ENCODE results near the gene KCTD16. TPM values are rescaled to one million over a fixed set of nuclear protein-coding genes. Genes with fewer than 3 reads are reported as not detected.

The KCTD16 gene
- total RNA-seq, 2 experiments from 2014 or later: 0.04 TPM

DNA sequence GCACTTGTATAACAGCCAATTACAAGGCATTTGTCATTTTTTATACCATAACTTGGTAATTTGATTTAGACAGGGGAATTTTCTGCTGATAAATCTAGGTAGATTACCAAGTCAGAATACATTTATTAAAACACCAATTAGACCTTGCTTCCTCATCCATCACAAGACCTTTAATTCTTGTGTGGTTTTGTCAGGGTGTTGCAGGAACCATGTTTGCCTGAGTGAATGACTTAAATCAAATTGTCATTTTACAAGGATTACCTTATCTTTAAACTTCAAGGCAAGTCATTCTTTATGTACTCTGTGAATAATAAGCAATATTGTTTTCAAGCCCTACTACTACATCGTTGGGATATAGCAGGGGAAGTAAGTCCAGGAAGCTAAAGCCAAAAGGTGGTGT is 257.7 kb downstream of the KCTD16 start:
- ChIA-PET POLR2A (no interaction called here), CTCF (no interaction called here)

- CTCF ChIA-PET: no interaction called here
- POLR2A ChIA-PET: no interaction called here
These were observed 258.7 kb downstream of the KCTD16 start for GRCh38 chr5:144429405-144429804.

GRCh38 chr5:144429905-144430304 is 259.2 kb downstream of the KCTD16 start:
- ChIA-PET CTCF (no interaction called here), POLR2A (no interaction called here)

- CTCF ChIA-PET: no interaction called here
- POLR2A ChIA-PET: no interaction called here
These were observed 262.6 kb downstream of the KCTD16 start for GRCh38 chr5:144433140-144433822.

DNA sequence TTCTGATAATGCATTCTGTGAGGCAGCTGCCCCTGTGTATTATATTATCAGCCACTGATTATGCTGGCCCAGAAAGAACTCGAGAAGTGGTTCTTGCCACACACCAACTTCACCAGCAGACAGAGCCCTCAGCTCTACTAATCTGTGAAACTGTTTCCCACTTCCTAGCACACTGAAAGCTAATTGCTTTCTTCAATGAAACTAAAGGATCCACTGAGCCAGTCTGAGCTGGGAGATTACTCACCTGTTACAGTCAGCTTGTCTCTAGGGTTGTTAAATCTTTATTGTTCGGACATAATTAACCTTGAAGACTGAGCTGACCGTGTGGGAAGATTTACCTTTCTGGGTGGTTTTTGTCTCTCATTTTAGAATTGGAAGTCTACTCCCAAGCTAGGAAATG is 263.2 kb downstream of the KCTD16 start:
- POLR2A ChIA-PET: no interaction called here
- CTCF ChIA-PET: no interaction called here

DNA sequence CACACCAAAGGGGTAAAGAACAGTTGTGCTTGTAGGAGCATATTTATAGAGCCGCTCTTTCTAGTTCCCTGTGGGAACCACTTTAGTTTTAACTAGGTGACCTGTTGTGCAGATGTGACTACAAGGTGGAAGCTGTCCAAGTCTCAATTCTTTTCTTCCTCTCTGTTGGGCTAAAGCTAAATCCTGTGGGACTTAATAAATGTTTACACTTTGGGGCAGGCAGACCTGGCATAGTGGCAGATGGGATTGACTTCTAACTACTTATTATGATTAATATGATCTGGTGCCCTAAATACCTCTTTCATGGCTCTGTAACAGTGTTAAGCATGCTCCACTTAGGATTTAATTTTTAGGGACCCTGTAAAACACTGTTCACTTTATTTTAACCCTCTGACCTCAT is 265.3 kb downstream of the KCTD16 start:
- POLR2A ChIA-PET: no interaction called here
- CTCF ChIA-PET: no interaction called here

DNA sequence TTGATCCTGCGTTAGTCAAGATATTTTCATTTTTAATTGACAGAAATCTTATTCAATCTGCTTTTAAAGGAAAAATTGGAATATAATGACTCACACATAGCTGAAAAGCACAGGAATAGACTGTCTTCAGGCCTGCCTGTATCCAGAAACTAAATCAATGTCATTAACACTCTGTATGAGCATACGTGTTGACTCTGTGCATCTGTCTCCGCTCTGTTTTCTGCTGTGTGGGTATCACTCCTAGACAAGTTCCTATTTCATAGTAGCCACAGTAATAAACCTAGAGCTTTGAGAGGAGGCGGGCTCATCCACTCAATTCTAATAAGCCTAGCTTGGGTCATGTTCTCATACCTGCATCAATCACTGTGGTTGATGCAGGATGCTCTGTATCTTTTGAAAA is 267.6 kb downstream of the KCTD16 start:
- POLR2A ChIA-PET: no interaction called here
- CTCF ChIA-PET: no interaction called here

DNA sequence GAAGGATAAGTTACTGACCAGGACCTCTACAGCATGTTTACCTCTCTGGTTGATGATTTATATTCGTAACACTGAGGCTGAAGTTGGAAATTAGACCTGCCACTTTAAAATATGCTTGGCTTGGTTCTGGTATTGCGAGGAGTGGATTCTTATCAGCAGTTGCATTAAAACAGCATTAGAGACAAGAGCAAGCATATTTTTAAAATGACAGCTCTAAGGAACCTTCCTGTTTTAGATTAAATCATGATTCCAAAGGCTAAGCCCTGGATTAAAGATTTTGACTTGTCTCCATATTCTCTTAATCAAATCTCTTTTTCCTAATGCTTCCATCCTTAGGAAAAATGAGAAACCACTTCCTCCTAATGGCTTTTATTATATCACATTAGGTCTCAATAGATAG is 277.8 kb downstream of the KCTD16 start:
- CTCF ChIA-PET: no interaction called here
- POLR2A ChIA-PET: no interaction called here

DNA sequence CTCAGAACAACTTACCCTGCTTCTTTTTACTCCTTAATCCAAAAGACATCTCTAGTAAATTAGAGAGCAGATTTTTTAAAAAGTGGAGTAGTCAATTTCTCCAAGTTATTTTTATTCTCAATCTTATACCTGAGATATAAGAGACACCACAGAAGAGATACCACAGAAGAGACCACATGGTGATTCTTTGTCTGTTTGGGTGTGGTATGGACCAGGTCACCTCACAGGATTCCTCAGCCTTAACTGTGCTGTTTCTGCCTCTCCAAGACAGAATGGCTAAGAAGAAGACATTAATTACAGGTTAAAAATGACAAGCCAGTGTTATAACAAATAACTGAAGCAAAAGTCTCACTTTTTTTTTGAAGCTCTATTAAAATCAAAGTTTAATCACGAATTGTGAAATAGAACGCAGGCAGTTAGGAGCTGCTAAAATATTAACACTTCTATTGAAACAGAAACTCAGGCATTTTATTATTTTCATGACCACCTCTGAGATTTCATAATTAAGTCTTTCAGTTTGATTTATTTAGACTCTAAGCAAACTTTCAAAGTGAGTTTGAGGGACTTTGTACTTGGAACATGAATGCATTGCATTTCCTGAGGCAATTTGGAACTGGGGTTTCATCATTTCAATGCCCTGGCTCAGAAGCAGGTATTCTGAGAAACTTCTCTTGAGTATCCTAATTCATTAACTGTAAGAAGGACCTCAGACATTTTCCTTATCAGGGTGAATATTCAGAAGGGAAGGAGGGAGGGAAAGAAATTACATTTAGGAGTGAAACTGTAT is 280.7 kb downstream of the KCTD16 start:
- ChIA-PET POLR2A (no interaction called here), CTCF (no interaction called here)

DNA sequence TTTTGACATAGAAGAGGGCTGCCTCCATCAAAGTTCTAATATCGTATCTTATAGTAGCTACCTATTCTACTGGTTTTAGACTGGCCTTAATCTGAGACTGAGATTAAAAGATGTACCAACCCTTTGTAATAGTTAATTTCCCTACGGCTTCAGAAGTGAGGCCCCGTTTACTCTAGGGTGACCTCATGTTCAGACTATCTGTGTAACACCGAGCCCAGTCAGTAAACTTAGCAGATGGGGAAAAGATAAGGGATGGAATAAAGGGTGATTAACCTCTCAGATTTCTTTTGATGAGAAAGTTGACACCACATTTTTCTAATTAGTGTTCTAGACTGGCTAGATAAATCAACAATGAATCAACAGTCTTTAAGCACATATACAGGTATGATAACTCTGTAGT is 283.1 kb downstream of the KCTD16 start:
- CTCF ChIA-PET: no interaction called here
- POLR2A ChIA-PET: no interaction called here

GRCh38 chr5:144457160-144457559 is 286.5 kb downstream of the KCTD16 start:
- ChIA-PET POLR2A (no interaction called here), CTCF (no interaction called here)

DNA sequence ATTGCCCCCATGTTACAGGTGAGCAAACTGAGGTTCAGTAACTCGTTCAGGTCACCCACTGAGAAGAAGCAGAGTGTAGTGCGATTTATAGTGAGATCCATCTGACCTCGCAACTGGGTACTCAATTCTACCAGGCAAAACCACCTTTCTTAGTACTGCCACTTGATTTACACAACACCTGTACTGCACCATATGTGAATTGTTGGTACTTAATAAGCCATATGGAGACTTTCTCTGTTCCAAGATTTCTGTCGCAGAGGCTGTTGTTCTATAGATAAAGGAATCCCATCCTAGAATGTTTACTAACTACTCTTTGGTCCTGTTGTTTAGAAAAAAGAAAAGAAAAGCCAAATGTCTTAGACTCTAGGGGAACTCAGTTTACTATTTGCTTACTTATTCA is 287.5 kb downstream of the KCTD16 start:
- ChIA-PET POLR2A (no interaction called here), CTCF (no interaction called here)

DNA sequence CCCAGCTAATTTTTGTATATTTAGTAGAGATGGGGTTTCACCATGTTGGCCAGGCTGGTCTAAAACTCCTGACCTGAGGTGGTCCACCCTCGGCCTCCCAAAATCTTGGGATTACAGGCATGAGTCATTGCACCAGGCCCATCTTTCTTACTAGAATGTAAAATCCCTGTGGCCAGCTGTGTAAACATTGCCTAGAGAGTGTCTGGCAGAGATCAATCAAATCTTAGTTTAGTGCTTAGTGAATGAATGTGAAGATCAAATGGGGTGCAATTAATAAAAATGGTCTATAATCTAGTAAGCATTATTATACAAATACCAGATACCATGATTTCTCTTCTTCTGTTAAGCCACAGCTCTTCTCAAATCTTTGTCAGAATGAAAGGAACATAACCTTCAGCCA is 289.9 kb downstream of the KCTD16 start:
- POLR2A ChIA-PET: no interaction called here
- CTCF ChIA-PET: no interaction called here

GRCh38 chr5:144462577-144462976 is 291.9 kb downstream of the KCTD16 start:
- POLR2A ChIA-PET: no interaction called here
- CTCF ChIA-PET: no interaction called here

DNA sequence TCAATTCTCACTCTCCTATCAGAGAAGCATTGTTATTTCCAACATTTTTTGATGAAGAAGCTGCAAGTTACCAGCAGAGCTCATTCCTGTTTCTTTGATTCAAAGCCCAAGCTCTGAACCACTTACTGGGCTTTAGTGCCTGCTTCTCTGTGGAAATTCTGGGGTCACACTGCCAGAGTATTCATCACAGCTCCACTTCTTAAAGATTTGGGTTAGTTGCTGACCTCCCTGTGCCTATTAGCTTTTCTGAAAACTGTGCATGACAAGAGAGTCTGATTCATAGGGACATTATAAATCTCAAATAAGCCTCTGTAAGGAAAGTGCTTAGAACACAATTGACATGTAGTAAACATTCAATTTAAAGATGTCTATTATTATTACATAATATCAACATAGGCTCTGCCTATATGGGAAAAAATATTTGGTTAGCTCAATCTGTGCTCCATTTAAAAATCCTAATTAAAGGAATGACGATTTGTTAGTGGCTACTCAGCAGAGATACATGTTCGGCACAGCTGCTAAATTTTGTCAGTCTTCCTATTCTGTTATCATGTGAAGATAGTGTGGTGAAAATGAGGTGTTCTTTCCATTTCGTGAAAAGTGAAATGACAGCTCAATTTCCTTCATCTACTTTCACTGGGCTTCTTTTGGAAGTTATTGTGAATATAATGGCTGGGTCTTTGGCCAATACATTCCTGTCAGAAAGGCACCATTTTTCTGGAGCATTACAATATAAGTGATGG is 293.0 kb downstream of the KCTD16 start:
- POLR2A ChIA-PET: no interaction called here
- CTCF ChIA-PET: no interaction called here

- CTCF ChIA-PET: no interaction called here
- POLR2A ChIA-PET: no interaction called here
These were observed 293.6 kb downstream of the KCTD16 start for GRCh38 chr5:144464306-144464705.

- POLR2A ChIA-PET: no interaction called here
These were observed 294.8 kb downstream of the KCTD16 start for GRCh38 chr5:144465441-144465840.

GRCh38 chr5:144467792-144468191 is 297.1 kb downstream of the KCTD16 start:
- ChIA-PET CTCF (no interaction called here), POLR2A (no interaction called here)

More at GRCh38 chr5:144465441-144465840, 294.8 kb downstream of the KCTD16 start:
- CTCF ChIA-PET: no interaction called here

GRCh38 chr5:144468571-144468970 is 297.9 kb downstream of the KCTD16 start:
- CTCF ChIA-PET: no interaction called here
- POLR2A ChIA-PET: no interaction called here

DNA sequence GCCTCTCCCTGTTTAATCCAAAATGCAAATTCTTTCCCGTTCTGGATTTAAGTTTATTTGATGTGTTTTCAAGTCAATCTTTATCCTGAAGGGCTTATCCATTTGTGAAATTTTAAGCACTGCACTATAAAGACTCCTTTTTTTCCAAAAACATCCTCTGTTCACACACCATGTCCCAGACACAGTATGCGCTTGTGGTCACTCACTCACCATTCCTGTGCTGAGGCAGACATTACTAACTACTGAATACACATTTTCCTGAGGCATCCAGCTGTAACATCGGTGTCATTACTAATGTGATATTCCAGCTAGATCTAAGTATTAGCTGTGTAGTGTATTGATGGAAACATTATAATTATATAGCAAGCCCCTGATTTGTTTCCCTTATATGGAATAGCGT is 298.4 kb downstream of the KCTD16 start:
- ChIA-PET CTCF (no interaction called here), POLR2A (no interaction called here)

GRCh38 chr5:144472221-144472620 is 301.5 kb downstream of the KCTD16 start:
- ChIA-PET POLR2A (no interaction called here), CTCF (no interaction called here)
